Activated CD4-positive, alpha-beta T cell treated with anti-CD3 and anti-CD28 coated beads, Interleukin-2, amount 10 ng/mL, durations not matched to agents 24 days and 14 days (primary cell): ENCODE data around the gene SVIL. TPM values are rescaled to one million over a fixed set of nuclear protein-coding genes. Genes with fewer than 3 reads are reported as not detected.
A peak's percentile ranks its signal among the peaks of the same experiment; 100 is the strongest.
"Not testable (repeated sequence)": the region's sequence is repeated elsewhere in the genome, so short reads cannot be mapped to it uniquely, and the experiment has no call there.

Experiments used
- DNase-seq: peaks from one replicate; pipeline ENCODE4 v3.0.0; 2022
- H3K27ac Mint-ChIP-seq: one replicate; pipeline ENCODE4 v1.8.0; 2022; ENCODE audit warnings: mild to moderate bottlenecking, mixed read lengths
- H3K27me3 Mint-ChIP-seq: one replicate; pipeline ENCODE4 v1.8.0; 2022; ENCODE audit warnings: mixed read lengths
- H3K36me3 Mint-ChIP-seq: one replicate; pipeline ENCODE4 v1.8.0; 2022; ENCODE audit warnings: low read depth, mild to moderate bottlenecking, mixed read lengths
- H3K4me1 Mint-ChIP-seq: one replicate; pipeline ENCODE4 v1.8.0; 2021; ENCODE audit warnings: mixed read lengths
- H3K4me3 Mint-ChIP-seq: one replicate; pipeline ENCODE4 v1.8.0; 2022; ENCODE audit warnings: mild to moderate bottlenecking, moderate library complexity, mixed read lengths
- H3K9me3 Mint-ChIP-seq: one replicate; pipeline ENCODE4 v1.8.0; 2021; ENCODE audit warnings: mixed read lengths
- intact Hi-C: fragments of 100-400 bp; cut with micrococcal nuclease; formaldehyde crosslinking; loops from one replicate; pipeline ENCODE4 v1.15.1; 2023
- total RNA-seq: library from RNA; stranded (reverse); gene quantifications from 2 replicates; pipeline ENCODE4 v1.2.3, GENCODE V29; 2022

SVIL gene
- total RNA-seq, 1 donor from 2014 or later = 10.1 TPM

DNA sequence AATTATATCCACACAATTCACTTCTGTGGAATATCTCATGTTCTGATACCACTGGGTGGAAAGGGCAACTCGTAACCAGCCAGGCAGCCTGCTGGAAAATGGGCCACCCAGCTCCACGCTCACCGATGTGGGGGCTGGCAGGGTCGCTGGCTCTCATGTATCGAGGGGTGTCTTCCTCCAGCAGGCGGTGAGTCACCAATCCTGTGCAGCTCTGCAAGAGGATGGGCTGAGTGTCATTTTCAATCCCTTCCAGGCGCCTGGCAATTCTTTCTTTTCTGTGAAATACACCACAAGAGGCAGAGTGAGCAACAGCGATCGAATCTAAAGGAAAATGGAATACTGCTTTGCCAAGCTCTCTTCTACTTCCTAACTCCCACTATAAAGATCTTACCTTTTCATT lies 80.1 kb downstream of the SVIL start:
- Mint-ChIP-seq H3K4me3 (peak overlapping the region; percentile 18), H3K27me3 (no peaks in the 10 kb centered on the region), H3K9me3 (no peaks in the 10 kb centered on the region), H3K36me3 (peaks cover 14% of the 10 kb centered on the region), H3K27ac (peak overlapping the region; percentile 78), H3K4me1 (peaks cover 19% of the 10 kb centered on the region)
- intact Hi-C loops = no loop called here
- DNase-seq = no peak

DNA sequence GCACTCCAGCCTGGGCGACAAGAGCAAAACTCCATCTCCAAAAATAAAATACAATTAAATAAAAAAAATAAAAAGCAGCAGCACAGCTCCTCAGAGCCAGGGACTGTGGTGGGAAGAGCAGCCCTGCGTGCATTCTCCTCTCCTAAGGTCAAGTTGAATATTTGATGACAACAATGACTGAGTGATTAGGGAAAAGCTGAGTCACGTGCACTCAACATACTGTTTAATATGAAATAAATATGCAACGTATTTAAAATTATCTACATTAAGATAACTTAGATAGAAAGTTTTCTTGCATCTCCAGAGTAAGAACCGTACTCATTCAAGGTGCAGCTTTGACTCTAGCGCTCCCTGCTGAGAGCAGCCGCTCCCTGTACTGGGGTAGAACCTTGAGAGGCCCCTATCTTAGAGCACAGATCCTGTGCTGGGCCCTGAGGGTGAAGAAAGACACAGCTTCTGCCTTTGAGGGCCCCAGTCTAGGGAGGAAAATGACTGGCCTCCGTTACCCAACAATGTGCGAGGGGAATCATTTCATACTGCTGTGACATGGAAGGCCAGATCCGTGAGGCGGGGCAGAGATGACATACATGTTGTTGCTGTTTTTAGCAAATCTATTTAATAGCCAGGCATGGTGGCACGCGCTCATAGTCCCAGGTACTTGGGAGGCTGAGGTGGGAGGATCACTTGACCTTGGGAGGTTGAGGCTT lies 81.1 kb downstream of the SVIL start:
- Mint-ChIP-seq H3K4me3 (no peak overlapping the region), H3K4me1 (peaks cover 21% of the 10 kb centered on the region), H3K36me3 (peaks cover 15% of the 10 kb centered on the region), H3K27ac (peak overlapping the region; percentile 81), H3K27me3 (no peaks in the 10 kb centered on the region), H3K9me3 (no peaks in the 10 kb centered on the region)
- intact Hi-C loops = no loop called here
- no peak for DNase-seq

DNA sequence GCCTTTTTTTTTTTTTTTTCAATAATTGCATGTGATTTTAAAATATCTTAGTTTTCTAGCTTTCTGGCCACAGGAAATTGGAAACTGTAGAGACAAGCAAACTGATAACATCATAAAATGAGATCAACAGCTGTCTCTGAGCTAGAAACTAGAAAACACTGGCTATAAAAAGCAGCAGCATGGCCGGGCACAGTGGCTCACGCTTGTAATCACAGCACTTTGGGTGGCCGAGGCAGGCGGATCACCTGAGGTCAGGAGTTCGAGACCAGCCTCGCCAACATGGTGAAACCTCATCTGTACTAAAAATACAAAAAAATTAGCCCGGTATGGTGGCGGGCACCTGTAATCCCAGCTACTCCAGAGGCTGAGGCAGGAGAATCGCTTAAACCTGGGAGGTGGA lies 81.7 kb downstream of the SVIL start:
- intact Hi-C loops, H3K9me3 Mint-ChIP-seq, H3K4me3 Mint-ChIP-seq, H3K27me3 Mint-ChIP-seq, DNase-seq, H3K27ac Mint-ChIP-seq: not testable (repeated sequence)
- Mint-ChIP-seq H3K4me1 (peaks cover 26% of the 10 kb centered on the region), H3K36me3 (peaks cover 19% of the 10 kb centered on the region)

DNA sequence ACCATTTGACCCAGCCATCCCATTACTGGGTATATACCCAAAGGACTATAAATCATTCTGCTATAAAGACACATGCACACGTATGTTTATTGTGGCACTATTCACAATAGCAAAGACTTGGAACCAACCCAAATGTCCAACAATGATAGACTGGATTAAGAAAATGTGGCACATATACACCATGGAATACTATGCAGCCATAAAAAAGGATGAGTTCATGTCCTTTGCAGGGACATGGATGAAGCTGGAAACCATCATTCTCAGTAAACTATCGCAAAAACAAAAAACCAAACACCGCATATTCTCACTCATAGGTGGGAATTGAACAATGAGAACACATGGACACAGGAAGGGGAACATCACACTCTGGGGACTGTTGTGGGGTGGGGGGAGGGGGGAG lies 85.3 kb downstream of the SVIL start:
- Mint-ChIP-seq H3K36me3 (peaks cover 18% of the 10 kb centered on the region), H3K4me1 (peaks cover 14% of the 10 kb centered on the region)
- DNase-seq, intact Hi-C loops, H3K4me3 Mint-ChIP-seq, H3K27me3 Mint-ChIP-seq, H3K27ac Mint-ChIP-seq, H3K9me3 Mint-ChIP-seq: not testable (repeated sequence)

DNA sequence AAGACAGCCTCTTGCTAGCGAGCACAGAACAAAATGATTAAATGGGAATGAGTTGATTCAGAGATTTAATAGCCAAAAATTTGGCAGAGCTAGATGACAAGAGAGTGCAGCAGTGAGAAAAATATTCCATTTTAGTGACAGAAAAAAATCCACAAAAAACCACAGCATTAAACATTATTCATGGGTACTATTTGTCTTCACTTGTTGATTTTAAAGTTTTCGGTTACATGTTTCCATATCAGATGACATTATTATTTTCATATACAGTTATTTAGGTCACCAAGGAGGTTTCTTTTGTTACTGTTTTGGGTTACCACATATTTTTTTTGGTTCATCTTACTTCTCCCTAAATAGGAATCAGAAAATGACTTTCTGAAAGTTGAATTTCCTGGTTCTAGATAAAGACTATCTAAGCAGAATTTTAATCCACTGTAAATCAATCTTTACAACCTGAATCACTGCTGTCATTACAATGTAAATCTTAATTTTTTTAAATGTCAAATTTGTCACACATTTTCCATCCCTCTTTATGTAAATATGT lies 87.9 kb downstream of the SVIL start:
- Mint-ChIP-seq H3K27me3 (no peaks in the 10 kb centered on the region), H3K27ac (no peak overlapping the region), H3K9me3 (no peaks in the 10 kb centered on the region), H3K36me3 (peaks cover 15% of the 10 kb centered on the region), H3K4me1 (peaks cover 14% of the 10 kb centered on the region), H3K4me3 (no peak overlapping the region)
- intact Hi-C loops = no loop called here
- no peak for DNase-seq

DNA sequence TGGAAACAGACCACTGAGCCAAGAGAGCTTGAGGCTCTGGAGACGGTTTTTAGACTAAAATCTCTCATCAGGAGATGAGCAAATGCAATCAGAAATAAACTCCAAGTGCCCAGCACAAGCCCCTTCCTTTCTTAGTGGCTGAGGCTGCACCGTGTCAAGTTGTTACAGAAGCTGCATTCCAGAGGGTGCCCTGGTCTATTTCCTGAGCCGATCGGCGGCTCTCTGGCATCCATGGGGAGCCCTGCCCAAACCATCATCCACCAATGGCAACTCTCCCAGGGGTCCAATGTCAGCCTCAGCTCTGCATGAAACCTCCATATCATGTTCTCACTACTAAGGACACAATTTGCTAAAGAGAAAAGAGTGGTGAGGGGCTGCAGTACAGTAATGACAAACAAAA lies 89.6 kb downstream of the SVIL start:
- intact Hi-C loops = no loop called here
- no peak for DNase-seq
- Mint-ChIP-seq H3K4me3 (no peak overlapping the region), H3K27ac (no peak overlapping the region), H3K36me3 (peaks cover 7% of the 10 kb centered on the region), H3K4me1 (peaks cover 14% of the 10 kb centered on the region), H3K9me3 (no peaks in the 10 kb centered on the region), H3K27me3 (no peaks in the 10 kb centered on the region)

DNA sequence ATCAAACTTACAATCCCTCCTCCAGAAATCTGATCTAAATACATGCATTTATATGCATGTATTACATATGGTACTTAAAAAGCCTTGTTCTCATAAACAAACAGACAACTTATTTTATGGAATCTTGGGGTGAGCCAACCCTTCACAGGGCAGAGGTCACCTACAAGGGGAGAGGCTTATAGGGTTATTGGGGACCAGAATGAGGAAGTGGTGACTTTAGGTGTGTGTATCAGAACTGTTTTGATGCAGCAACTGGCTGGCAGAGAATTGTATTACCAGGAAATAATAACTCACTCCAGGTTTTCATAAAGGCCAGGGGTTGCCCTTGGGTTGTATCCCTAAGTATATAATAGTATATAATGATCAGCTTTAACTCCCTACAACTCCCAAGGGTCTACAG lies 91.1 kb downstream of the SVIL start:
- no peak overlapping the region for H3K4me3 Mint-ChIP-seq
- intact Hi-C loops = no loop called here
- no peak overlapping the region for H3K27ac Mint-ChIP-seq
- peaks cover 4% of the 10 kb centered on the region for H3K36me3 Mint-ChIP-seq
- H3K9me3 Mint-ChIP-seq = no peaks in the 10 kb centered on the region
- H3K27me3 Mint-ChIP-seq = no peaks in the 10 kb centered on the region
- DNase-seq = no peak
- peaks cover 13% of the 10 kb centered on the region for H3K4me1 Mint-ChIP-seq

DNA sequence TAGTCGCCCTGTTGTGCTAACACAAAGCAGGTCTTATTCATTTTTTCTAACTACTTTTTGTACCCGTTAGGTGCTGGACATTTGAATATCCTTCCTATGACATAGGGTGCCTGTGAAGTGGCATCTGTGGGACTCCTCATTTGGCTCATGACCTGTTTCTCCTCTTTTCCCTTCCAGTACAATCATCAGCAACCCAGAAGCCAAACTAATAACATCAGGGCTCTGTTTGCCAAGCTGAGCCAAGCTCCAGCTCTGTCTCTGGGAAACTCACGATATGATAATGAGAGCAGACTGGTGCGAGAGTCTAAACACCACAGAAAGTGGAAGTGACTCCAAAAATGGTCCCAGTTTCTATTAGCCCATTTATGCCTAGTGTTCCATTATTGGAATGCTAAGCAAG lies 92.0 kb downstream of the SVIL start:
- H3K4me3 Mint-ChIP-seq = no peak overlapping the region
- H3K4me1 Mint-ChIP-seq = peaks cover 3% of the 10 kb centered on the region
- no peak for DNase-seq
- H3K9me3 Mint-ChIP-seq = no peaks in the 10 kb centered on the region
- H3K27ac Mint-ChIP-seq = no peak overlapping the region
- H3K36me3 Mint-ChIP-seq = no peaks in the 10 kb centered on the region
- no peaks in the 10 kb centered on the region for H3K27me3 Mint-ChIP-seq
- intact Hi-C loops = no loop called here

DNA sequence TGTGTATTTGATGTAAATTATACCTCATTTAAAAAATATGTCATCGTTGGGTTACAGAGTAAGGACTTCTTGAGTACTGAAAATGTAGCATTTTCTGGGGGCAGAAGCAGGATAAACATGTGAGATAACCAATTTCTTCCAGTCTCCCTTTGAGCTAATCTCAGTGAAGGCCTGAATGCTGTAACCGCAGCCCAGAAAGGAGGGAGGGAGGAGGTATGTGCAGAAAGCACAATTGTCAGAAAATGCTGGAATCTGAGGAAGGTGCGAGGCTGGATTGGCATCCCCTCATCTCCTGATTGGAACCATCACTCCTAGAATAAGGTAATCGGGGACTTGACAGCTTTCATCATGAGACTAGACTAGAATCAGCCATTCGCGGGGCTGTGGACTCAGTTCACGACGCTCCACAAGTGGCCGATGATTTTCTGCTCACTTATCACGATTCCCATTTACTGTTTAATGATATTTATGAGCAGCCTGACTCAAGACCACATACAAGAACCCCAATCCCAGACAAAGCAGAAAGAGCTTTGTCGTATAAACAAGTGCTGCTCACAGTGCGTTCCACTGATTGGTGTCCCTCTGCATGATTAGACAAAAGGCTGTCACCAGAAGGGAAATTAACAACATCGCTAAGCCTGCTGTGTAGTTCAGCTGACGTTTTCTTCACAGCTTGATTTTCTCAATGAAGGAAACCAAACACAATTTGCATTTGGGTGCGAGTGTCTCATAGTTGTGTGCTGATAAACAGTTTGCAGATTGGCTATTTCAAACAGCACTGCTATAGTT lies 93.2 kb downstream of the SVIL start:
- no peak overlapping the region for H3K4me3 Mint-ChIP-seq
- no peaks in the 10 kb centered on the region for H3K27me3 Mint-ChIP-seq
- no peaks in the 10 kb centered on the region for H3K9me3 Mint-ChIP-seq
- peaks cover 3% of the 10 kb centered on the region for H3K4me1 Mint-ChIP-seq
- no peak for DNase-seq
- H3K36me3 Mint-ChIP-seq = no peaks in the 10 kb centered on the region
- H3K27ac Mint-ChIP-seq = no peak overlapping the region
- intact Hi-C loops = no loop called here

DNA sequence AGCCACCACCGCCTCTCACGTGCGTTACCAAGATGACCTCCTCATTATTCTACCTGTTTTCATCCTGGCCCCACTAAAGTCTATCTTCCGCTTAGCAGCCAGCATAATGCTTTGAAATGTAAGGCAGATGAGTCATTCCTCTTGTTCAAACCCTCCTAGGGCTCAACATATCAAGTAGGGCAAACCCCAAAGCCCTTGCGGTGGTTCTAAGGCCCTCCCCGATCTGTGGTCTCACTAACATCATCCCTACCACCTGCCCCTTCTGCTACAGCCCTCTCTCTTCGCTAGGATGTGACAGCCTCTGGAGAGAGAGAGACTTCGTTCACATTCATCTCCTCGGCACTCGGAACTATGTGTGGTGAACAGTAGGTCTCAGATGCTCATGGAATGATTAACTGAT lies 94.8 kb downstream of the SVIL start:
- DNase-seq = no peak
- H3K4me3 Mint-ChIP-seq = no peak overlapping the region
- intact Hi-C loops = no loop called here
- H3K4me1 Mint-ChIP-seq = peaks cover 7% of the 10 kb centered on the region
- H3K27me3 Mint-ChIP-seq = no peaks in the 10 kb centered on the region
- H3K27ac Mint-ChIP-seq = no peak overlapping the region
- no peaks in the 10 kb centered on the region for H3K9me3 Mint-ChIP-seq
- H3K36me3 Mint-ChIP-seq = no peaks in the 10 kb centered on the region

DNA sequence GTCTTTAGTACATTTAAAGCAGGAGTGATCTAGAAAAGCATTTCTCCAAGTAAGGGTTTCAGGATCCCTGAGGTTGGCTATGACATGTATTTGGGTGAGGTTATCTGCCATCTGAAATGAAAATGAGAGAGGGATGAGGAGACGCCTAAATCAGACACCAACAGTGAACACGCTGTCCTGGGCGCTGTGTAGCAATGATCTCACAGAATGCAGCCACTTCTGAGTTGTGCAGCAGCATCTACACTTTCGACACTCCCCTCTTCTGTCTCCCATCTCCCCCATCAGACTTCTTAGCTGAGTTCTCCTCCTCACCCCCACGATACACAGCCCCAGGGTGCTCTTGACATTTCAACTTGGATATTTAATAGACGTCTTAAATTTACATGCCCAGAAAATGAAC lies 95.4 kb downstream of the SVIL start:
- Mint-ChIP-seq H3K4me1 (peaks cover 7% of the 10 kb centered on the region), H3K27ac (no peak overlapping the region), H3K27me3 (no peaks in the 10 kb centered on the region), H3K36me3 (no peaks in the 10 kb centered on the region), H3K9me3 (no peaks in the 10 kb centered on the region), H3K4me3 (no peak overlapping the region)
- DNase-seq = no peak
- intact Hi-C loops = no loop called here

DNA sequence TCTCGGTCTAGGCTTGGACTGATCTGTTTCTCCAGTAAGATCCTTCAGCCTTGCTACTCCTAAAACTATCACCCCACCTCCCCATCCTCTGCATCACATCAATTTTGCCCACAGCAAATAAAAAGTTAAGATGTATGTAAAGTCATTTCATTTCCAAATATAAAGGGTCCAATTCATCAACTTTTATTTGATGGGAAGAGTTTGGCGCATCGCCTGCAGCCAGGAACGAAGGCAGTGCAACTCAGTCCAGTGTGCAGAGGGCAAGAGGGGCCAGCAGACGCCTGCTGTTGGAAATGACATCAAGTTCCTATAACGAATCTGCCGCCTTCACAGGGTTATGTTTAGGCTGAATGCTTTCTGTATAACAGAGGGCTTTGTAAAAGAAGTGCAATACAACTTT lies 97.0 kb downstream of the SVIL start:
- H3K27ac Mint-ChIP-seq = no peak overlapping the region
- peaks cover 3% of the 10 kb centered on the region for H3K4me1 Mint-ChIP-seq
- no peaks in the 10 kb centered on the region for H3K36me3 Mint-ChIP-seq
- no peaks in the 10 kb centered on the region for H3K9me3 Mint-ChIP-seq
- H3K4me3 Mint-ChIP-seq = no peak overlapping the region
- H3K27me3 Mint-ChIP-seq = no peaks in the 10 kb centered on the region
- DNase-seq = no peak
- intact Hi-C loops = no loop called here

DNA sequence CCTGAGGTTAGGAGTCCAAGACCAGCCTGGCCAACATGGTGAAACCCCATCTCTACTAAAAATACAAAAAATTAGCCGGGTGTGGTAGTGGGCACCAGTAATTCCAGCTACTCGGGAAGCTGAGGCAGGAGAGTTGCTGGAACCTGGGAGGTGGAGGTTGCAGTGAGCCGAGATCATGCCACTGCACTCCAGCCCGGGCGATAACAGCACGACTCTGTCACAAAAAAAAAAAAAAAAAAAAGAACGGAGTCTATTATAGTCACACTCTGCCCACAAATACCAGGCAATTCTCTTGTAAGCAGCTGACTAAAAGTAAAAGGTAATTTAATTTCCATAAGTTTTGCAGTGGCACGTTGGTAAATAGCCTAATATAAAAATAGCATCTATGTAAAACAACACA lies 98.1 kb downstream of the SVIL start:
- H3K27ac Mint-ChIP-seq, DNase-seq, H3K27me3 Mint-ChIP-seq, H3K9me3 Mint-ChIP-seq, H3K4me1 Mint-ChIP-seq, H3K4me3 Mint-ChIP-seq, intact Hi-C loops, H3K36me3 Mint-ChIP-seq: not testable (repeated sequence)

DNA sequence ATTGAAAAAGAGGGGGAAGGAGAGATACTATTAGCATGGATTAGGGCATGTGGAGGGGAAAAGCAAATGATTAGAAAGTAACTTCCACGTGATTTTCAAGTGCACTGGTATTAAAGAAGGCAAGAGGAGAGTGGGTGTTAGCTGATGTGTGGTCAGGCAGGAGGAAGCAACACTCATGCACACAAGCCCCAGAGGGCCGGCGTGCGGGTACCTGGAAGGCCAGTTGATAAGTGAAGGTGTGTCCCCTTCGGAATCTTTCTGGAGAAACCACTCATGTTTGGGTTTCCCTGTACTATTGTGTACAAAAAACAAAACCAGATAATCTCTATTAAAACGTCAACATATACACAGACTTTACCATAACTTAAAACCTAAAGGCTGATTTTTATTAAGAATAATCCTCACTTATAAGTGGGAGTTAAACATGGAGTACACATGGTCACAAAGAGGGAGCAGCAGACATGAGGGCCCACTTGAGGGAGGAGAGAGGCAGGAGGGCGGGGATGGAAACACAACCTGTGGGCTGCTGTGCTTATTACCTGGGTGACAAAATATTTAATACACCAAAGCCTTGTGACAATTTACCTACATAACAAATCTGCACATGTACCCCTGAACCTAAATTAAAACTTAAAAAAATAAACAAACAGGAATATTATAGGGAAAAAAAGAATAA lies 98.9 kb downstream of the SVIL start:
- no peak overlapping the region for H3K4me3 Mint-ChIP-seq
- H3K27ac Mint-ChIP-seq = no peak overlapping the region
- H3K36me3 Mint-ChIP-seq = no peaks in the 10 kb centered on the region
- DNase-seq = no peak
- intact Hi-C loops = no loop called here
- no peaks in the 10 kb centered on the region for H3K27me3 Mint-ChIP-seq
- peaks cover 3% of the 10 kb centered on the region for H3K4me1 Mint-ChIP-seq
- H3K9me3 Mint-ChIP-seq = no peaks in the 10 kb centered on the region
